GM10248 (cell line): Measurements from ENCODE around the gene ZNF521.

Source experiments
- CTCF ChIA-PET: fragments of 300-600 bp; sonication (Branson Sonifier 250); formaldehyde crosslinking; extraction: SDS; loops from one replicate; lab custom pipeline; 2021; ENCODE audit warnings: antibody characterized with exemption; lab: Yijun Ruan, JAX
- POLR2A ChIA-PET: fragments of 350-650 bp; sonication (Branson Sonifier 250); formaldehyde crosslinking; extraction: SDS; loops from one replicate; lab custom pipeline; 2020; ENCODE audit warnings: antibody characterized with exemption; lab: Yijun Ruan, JAX
- DNase-seq: peaks from one replicate; pipeline ENCODE4 v3.0.0; 2012; ENCODE audit errors: extremely low spot score
- CTCF ChIP-seq: IDR thresholded peaks from 2 replicates; pipeline ENCODE4 v1.5.1; 2012; ENCODE audit warnings: mild to moderate bottlenecking, low read depth; ENCODE audit errors: extremely low read depth, missing control alignments, control extremely low read depth

ZNF521 gene

GRCh38 chr18:25231327-25231691, 120.7 kb downstream of the ZNF521 start:
- CTCF ChIA-PET: interaction anchor here (2.5 kb wide), 1 partner anchor 27 kb away, joined by 6 read pairs; no protein-coding TSS in a partner anchor
- POLR2A ChIA-PET: no interaction called here
- DNase-seq: no peak
- TF ChIP-seq CTCF: no peak

GRCh38 chr18:25230658-25231326, 121.2 kb downstream of the ZNF521 start:
- CTCF ChIA-PET: interaction anchor here (1.3 to 2.5 kb wide), 2 partner anchors 23 to 28 kb away, joined by 4 to 6 read pairs; no protein-coding TSS in a partner anchor
- TF ChIP-seq CTCF: no peak
- DNase-seq: no peak
- POLR2A ChIA-PET: no interaction called here

- no peak for TF ChIP-seq CTCF
- ChIA-PET CTCF (interaction anchor here (1.3 to 1.6 kb wide), 2 partner anchors 11 to 22 kb away, joined by 4 to 5 read pairs; no protein-coding TSS in a partner anchor), POLR2A (no interaction called here)
- no peak for DNase-seq
Measured at GRCh38 chr18:25229920-25230319, 122.0 kb downstream of the ZNF521 start.

GRCh38 chr18:25229081-25229480, 122.9 kb downstream of the ZNF521 start:
- CTCF ChIA-PET: interaction anchor here (1.6 kb wide), 1 partner anchor 10 kb away, joined by 5 read pairs; no protein-coding TSS in a partner anchor
- no peak for TF ChIP-seq CTCF
- POLR2A ChIA-PET: no interaction called here
- DNase-seq: no peak

GRCh38 chr18:25228410-25228809, 123.6 kb downstream of the ZNF521 start:
- ChIA-PET POLR2A (no interaction called here), CTCF (interaction anchor here (1.6 kb wide), 1 partner anchor 9 kb away, joined by 5 read pairs; no protein-coding TSS in a partner anchor)
- no peak for TF ChIP-seq CTCF
- DNase-seq: no peak

GRCh38 chr18:25225151-25225550, 126.8 kb downstream of the ZNF521 start:
- POLR2A ChIA-PET: no interaction called here
- TF ChIP-seq CTCF: no peak
- DNase-seq: no peak
- CTCF ChIA-PET: interaction anchor here (1.7 kb wide), 1 partner anchor 14 kb away, joined by 4 read pairs; no protein-coding TSS in a partner anchor
